ENCODE results near the gene CYP19A1.

The CYP19A1 gene

DNA sequence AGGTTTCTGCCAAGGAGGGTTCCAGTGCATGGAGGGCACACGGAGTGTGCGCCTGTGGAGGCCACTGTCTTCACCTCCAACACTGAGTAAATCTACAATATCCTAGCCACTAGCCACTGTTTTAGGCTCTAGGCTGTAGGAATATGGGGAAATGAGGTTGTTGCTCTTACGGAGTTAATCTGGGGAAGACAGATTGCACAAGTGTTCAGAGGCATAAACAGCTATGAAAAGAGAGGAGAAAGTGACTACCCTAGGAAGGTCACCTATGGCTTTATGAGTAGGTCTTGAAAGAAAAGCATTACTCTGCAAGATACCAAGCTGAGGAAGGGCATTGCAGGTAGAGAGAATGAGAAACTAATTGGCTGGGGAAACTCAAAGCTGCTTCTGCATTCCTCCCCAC is 85.7 kb downstream of the CYP19A1 start:
- DNase-seq: no peak

DNA sequence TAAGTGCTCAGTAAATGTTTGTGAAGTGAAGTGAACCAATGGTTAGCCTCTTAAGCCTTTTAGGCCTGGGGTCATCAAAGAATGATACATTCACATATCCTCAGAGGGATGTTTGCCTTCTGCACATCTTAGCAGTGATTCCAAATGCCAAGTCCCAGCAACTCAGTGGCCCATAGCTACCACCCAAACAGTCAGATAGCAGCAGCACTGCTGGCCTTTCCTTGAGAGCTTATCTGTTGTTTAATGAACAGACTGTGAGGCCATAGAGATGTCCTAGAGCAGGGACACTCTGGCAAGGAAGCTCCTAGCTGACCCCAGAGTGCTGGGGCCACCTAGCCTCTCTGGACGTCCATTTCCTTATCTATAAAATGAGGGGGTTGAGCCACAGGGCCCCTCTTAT is 86.8 kb downstream of the CYP19A1 start:
- DNase-seq: no peak

DNA sequence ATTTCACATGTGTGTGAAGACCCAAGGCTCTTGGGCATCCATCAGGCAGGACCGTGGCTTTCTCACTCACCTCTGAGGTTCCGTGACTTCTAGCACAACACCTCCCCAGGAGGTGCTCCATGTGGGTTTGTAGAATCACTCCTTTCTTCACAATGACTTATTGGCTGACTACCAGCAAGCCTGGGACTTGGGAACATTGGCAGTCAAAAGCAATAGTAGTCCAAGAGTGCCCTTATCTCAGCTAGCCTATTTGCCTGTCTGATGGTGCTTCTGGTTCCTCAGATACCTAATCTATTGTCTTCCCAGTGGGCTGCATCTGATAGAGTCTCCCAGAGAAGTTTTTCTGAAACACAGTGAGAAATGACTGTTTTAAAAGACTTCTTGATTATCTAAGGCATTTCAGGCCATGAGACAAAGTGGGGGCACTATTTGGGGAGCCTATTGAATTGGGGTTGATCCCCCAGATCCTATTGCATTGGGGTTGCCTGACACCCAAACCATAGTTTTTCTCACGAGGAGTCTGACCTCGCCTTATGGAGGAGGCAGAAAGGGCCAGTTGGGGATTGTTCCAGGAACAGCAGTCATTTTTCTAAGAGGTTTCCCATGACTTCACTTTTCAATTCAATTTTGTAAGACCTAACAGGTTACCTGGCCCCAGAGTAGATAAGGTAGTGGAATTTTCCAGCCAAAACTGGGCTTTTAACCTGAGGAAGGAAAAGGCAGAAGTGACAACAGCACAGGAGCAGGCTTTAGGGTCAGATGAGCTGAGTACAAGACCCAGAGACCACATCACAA is 88.0 kb downstream of the CYP19A1 start:
- no peak for DNase-seq

DNA sequence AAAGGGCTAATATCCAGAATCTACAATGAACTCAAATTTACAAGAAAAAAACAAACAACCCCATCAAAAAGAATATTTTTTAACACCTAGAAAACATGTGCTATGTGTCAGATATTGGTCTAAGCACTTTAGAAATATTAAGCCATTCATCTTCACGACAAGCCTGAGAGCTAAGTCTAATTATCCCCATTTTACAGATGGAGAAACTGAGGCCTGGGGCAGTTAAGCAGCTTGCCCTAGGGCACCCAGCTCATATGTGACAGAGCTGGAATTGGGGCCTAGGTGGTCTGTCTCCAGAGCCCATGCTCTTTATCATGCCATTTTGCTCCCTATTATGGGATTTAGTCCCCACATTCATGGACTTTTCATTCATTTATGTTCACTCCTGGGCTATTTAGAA is 92.8 kb downstream of the CYP19A1 start:
- no peak for DNase-seq

DNA sequence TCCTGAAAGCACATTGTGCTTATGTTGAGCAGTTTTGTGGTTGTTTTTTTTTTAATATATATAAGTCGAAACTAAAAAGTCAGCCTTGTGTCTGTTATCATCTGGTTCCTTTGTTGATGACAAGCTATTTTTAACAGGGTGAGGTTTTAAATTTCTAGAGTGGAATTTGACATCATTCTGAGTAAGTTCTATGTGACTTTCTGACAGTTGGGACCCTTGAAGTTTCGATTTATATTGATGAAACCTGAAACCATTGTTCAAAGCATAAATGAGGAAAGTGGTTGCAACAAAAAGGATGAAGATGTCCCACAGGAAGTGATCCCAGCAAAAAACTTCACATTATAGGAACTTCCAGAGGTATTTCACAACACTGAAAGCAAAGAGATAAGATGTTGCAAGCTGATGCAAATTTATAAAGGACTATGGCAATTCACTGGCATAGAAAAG is 94.0 kb downstream of the CYP19A1 start:
- no peak for DNase-seq

DNA sequence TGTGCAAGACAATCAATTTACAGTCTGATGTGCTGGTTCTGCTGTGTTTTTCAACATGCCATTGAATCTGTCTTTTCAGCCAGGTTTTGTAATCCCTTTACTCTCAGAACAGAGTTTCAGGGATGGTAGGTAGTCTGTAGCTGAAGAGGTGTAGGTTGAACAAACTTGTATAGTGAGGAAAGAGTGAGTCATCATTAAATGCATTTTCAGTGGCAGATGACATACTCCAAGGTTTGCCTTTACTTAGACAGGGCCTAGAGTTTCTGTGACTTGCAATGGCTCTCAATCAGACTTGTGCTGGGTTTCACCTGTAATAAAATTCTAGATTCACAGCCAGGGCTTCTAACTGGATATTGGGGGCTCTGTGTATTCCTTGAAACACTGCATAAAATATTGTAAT is 94.6 kb downstream of the CYP19A1 start:
- DNase-seq: no peak

DNA sequence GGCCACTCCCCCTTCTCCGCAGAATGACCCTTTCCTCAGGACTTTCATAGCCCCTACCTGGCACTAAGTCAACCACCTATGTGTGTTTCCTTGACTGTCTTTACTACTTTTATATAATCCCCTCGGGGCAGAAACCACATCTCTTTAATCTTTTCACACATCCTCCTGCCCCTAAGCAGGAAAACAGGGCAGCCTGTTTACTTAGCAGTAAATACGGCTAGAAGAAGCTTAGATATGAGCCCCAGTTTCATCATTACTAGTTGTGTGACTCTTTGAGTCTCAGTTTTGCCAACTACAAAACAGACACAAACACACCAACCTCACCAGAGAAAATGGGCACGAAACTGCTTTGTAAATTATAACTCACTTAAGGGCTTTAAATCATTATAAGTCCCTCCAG is 98.3 kb downstream of the CYP19A1 start:
- DNase-seq: peak; percentile 13

DNA sequence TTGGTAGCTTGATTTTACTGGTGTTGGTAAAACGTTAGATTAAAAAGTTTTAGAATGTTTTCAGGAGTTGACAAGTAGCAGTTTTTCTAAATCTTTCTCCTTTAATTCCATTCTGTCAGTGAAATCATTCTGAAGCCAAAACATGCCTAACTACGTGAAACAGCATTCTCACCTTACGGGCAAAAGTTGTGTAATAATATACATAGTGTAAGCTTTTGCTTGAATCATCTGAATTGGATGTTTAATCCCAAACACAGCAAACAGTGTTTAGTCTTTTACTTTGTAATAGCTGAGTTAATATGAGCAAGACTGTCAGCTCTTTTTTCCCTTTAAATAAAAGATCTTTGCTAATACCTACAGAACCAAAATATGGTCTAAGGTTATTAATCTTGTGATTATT is 100.6 kb downstream of the CYP19A1 start:
- DNase-seq: no peak

DNA sequence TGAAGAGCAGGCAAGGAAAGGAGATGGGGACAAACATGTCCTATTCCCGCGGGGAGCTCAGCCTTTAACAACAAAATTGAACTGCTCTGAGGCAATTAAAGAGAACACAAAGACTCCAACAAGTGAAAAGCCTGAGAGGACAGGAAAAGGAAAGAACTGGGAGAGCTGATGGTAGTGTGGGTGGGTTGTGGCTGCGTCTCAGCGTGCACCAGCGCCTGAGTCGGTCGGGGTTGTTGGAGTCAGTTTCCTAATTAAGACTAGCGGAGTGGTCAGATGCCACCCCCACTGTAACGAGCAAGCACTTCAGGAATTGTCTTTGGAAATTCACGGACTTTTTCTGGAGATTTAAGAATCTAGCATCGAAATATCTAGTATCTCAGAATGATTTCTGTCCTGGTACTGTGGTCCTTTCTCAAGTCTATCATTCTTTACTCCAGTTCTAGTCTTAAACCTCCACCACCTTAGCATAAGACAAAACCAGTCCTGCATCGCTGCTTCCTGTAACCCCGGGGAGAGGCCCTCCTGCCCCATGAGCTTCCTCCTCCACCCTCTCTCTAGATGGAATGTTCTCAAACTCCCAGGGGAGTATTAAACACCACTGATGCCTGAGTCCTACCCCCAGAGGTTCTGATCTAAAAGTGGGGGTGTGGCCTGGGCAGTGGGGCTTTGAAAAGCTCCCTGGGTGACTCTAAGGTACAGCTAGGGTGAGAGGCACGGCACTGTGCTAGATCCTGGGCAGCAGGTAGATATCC is 104.0 kb downstream of the CYP19A1 start:
- no peak for DNase-seq

DNA sequence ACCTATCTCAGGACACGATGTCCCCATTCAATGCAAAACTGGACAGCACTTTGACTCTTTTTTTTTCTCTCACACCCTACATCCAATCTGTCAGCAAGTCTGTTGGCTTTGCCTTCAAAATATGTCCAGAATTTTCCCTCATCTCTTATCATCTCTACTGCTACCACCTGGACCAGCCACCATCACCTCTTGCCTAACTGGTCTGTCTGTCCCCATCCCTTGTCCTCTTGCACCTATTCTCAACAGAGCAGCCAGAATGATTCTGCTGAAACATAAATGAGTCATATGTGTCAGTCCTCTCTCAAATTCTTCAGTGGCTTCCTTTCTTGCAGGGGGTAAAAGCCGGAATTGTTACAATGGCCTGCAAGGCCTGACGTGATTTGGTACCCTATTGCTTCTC is 105.8 kb downstream of the CYP19A1 start:
- no peak for DNase-seq

DNA sequence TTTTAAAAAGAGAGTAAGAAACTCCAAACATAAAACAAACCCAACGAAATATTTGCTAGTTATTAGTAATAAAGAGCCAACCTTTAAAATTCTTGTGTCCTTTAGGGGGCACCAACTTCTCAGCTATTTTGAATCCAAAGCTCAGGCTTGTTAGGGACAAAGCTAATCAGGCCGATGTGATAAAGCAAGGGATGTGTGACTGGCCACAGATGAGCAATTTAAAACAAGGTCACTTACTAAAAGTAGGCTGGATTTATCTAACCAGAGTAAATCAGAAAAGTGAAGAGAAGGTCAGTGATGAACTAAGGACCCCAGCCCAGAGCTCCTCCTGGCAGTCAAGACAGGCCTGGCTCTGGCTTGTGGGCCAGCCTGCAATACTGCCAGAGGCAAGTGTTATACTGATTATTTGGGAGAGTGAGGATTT is 108.5 kb downstream of the CYP19A1 start:
- DNase-seq: peak; percentile 32

DNA sequence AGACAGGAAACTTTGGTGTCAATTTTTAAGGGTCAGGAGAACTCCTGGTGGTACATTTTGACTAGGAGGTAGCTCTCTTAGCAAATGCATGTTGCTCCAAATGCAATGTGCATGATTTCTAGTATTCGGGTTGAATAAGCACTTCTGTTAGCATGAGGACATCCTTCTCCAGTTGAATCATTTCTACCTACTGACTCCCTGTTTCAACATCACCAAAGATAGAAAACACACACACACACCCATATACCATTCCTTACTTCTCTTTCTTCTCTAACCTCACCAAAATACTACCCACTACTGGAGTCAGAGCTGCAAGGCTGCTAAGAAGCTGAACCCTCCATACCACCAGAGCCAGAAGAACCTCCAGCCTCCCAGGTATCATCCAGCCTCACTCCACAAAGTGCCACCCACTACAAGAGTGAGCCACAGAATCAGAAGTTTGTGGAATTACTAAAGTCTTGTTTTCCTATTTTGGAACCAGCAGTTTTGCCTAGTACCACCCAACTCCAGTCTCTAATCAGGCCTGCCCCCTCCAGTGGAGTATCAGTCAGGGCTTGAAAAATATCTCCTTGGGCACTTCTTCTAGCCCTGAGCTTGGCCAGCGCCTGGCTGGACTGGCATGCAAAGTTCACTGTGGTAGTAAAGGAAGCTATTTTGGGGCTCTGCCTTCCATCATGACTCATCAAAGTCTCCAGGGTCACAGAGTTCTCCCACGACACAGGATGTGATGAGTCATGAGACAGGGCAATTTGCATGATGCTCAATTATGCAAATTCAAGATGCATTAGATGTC is 110.3 kb downstream of the CYP19A1 start:
- DNase-seq: no peak

DNA sequence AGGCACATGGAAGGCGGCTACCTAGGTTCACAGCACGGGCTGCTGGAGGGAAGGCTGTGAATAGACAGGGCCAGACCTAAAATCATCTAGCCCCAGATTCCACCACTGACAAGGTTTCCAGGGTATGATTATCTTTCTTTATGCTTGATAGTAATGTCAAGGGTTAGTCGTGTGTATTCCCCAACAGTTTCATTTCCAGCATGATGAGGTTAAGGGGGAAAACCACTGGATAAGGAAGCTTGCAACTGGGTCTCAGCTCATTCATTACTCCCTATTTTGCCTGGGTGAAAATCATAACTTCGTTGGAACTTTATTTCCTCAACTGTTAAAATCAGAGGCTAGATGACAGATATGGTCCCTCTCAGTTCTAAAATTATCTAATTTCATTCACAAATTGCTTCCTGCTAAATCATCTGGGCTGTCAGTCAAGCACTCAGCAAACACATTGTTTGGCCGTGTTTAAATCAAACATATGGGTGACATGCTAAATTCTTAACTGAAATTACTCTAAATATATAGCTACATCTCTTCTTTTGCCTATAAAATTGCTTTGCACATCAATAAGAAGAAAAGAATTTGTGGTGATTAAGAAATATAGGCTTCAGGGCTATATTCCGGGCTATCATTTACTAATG is 111.7 kb downstream of the CYP19A1 start:
- DNase-seq: no peak

DNA sequence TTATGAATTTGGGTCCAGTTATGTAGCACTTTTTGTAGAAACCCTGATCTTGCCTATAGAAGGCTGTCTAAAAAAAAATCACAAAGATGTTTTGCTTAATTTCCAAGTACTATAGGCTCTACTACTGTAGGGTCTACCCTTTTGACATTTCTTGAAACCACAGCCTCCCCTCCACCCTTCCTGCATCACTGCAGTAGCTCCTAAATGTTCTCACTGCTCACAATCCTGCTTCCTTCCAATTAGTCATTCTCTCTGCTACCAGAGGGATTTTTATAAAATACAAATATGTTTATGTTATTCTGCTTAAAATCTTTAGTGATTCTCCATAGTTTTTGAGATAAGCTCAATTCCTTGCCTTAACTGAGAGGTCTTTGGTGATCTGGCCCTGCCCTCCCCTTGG is 114.0 kb downstream of the CYP19A1 start:
- no peak for DNase-seq

DNA sequence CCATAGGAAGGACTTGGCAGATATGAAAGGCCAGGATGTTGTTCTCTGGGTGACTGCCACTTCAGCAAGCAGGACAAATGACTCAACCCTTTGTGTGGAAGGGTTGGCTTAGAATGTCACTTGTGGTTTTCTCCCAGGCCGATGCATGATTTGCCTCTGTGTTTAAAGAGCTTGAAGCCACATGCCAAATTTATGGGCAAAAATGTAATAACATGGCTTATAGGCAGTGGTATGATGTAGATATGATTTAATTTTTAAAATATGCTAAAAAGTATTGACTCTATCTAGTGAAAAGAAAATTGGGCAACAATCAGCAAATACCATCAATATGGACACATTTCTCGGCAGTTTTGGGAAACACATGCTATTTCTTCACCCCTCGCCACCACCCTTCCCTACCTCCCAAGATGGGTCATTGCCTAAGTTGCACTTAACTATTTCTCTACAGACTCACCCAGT is 114.6 kb downstream of the CYP19A1 start:
- DNase-seq: no peak

DNA sequence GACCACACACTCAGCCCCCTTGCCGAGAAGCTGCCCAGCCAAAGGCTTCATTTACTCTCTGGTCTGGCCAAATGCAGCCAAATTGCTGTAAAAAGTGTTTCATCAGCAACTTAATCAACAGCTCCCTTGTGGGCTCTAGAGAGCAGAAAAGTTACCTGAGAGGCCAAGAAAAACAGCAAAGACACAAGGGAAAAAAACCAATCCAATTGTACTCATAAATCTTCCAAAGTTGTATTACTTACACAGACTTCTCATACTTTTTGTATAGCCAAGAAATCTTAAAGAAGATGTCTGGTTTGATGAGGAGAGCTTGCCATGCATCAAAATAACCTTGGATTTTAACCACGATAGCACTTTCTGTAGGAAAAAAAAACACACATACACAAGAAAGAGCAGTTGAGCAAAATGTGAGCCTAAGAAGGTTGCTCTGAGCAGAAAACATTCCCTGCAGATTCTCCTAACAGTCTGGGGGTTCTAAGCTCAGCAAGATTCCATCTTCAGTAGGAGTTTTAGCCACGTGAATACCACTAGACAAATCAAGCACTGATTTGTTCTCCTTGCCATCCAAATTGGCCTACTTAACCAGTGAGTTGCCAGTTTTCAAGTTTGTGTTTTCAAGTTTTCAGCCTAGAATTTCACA is 120.0 kb downstream of the CYP19A1 start:
- no peak for DNase-seq

DNA sequence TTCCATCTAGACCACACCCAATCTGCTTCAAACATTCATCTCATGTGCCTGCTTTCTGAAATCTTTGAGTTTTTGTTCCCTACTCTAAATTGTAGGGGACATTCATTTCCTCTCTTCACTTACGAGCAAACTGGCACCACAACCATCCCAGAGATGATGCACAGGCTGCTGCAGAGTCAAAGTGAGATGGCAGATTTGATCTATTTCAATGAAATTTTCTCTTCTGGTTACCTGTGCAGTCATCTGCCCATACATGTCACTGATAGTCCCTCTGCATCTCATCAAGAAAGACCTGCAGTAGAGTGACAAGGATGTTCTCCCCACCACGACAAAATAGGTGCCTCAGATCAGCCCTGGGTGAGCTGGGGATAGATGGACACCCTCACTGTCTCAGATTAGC is 125.5 kb downstream of the CYP19A1 start:
- no peak for DNase-seq

DNA sequence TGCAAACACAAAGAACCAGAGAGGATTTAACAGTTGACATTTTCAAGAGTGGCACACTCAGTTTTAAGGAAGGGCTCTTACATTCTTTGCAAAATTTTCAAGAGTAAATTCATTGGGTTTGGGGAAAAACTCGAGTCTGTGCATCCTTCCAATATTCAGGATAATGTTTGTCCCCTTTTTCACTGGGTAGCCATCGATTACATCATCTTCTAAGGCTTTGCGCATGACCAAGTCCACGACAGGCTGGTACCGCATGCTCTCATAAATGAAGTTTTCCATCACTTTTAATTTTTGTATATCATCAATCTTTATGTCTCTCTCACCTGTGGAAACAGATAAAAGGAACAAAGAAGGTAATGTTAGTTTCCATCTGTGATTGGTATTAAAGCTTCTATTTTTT is 126.2 kb downstream of the CYP19A1 start:
- DNase-seq: no peak

DNA sequence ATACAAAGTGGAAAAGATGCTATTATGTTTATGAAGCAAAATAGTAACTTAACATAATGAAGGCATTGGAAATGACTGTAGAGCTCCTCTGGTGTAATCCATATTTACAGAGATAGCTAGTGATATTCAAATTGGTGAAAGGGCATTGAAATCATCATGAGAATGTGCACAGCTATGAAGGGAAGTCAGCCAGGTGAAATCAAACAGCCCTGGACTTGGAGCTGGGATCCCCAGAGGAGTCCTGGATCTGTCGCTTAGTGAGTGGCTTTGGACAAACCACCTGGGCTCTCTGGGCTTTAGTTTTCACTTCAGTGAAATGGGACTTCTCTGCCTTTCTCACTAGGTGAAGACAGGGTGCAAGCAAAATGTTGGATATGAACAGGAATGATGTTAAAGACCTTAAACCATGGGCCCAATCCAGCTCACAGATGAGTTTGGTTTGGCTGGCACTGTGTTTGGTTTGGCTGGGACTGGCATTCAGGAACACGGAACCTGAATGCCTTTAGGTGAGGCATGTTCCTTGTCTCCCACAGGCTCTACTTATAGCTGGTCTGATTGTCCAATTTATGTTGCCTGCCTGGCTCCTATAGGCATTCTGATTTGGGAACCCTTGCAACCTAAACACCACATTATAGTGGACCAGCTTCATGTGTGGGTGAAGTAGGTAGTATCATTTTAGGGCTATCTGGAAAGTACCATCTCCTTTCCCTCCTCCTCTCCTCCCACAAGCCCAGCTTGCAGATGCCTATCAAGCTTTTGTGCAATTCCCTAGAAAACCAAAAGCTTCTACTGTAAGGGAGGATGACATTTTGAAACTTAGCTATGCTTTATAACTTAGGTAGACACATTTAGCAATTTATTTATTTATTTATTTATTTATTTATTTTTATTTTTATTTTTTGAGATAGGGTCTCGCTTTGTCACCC is 133.1 kb downstream of the CYP19A1 start:
- no peak for DNase-seq

DNA sequence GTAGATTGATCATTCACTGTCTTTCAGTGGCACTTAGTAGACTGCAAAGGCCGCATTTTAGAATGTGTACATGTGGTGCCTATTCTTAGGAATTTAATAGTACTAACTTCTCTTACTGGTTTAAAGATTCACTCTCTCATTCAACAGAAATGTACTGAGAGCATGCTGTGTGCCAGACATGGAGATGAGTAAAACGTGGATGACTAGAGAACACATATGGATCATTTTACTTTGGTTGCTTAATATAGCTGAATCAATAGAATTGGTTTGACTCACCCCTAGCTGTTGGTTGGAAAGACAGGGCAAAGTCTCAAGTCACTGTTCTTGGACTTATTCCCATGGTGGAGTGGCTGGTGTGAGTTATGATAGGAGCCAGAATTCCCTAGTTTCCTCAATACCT is 134.6 kb downstream of the CYP19A1 start:
- no peak for DNase-seq

DNA sequence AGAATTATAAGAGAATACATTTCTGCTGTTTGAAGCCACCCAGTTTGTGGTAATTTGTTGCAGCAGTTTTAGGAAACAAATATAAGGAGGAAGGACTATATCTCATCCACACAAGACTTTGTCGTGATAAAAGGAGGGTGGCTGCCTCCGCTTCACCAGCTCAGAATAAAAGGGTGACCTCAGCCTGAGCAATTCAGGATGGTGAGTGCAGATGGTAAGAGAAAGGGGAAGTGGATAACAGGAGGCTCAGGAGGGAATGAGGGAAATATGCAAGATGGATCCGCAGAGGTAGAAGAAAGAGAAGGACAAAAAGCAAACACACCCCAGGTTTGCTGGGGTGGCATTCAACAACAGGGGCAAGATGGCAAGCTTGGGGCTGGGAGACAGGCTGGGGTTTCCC is 135.6 kb downstream of the CYP19A1 start:
- no peak for DNase-seq

All from NCI-H146 (cell line).